ENCODE measurements around the gene NEBL. TPM values are rescaled to one million over a fixed set of nuclear protein-coding genes. Genes with fewer than 3 reads are reported as not detected.

Gene NEBL, protein sequence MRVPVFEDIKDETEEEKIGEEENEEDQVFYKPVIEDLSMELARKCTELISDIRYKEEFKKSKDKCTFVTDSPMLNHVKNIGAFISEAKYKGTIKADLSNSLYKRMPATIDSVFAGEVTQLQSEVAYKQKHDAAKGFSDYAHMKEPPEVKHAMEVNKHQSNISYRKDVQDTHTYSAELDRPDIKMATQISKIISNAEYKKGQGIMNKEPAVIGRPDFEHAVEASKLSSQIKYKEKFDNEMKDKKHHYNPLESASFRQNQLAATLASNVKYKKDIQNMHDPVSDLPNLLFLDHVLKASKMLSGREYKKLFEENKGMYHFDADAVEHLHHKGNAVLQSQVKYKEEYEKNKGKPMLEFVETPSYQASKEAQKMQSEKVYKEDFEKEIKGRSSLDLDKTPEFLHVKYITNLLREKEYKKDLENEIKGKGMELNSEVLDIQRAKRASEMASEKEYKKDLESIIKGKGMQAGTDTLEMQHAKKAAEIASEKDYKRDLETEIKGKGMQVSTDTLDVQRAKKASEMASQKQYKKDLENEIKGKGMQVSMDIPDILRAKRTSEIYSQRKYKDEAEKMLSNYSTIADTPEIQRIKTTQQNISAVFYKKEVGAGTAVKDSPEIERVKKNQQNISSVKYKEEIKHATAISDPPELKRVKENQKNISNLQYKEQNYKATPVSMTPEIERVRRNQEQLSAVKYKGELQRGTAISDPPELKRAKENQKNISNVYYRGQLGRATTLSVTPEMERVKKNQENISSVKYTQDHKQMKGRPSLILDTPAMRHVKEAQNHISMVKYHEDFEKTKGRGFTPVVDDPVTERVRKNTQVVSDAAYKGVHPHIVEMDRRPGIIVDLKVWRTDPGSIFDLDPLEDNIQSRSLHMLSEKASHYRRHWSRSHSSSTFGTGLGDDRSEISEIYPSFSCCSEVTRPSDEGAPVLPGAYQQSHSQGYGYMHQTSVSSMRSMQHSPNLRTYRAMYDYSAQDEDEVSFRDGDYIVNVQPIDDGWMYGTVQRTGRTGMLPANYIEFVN
- total RNA-seq (2022; extraction: Qiagen RNA extraction) = 7.4 to 14.0 TPM (median 12.9 TPM) in 5 replicates

DNA sequence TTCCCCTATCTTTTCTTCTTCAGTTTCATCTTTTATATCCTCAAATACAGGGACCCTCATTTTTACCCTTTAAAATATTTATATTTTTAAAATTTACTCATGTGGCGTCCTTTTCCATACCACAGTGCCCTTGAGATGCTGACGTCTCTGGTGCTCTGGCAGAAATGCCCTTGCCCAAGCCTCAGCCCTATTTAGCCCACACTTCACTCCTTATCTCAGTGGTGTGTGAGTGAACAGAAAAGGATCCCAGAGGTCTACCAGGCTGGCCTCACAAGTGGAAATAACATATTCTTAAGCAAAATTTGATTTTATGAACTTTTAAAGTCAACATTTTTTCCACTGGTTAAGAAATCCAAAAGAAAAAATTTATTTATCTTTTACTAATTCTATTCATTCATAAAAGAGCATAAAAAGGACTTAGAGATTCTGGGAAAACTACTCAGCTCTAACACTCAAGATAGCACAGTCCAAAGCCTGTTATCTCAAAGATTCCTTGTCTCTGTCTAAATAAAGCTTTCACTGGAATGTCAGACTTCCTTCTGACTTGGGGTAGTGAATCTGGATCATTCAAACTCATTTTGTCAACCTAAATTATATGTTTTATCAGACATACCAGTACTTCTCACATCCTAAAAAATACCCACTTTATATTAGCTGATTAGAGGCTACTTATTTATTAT is at the start of gene NEBL:
Gene NEBL (minus strand): TSS at position 166 of the 680 bp plus-strand sequence. CDS start 106 bp downstream, at position 60.

